ENCODE data around the gene CLUH. TPM values are rescaled to one million over a fixed set of nuclear protein-coding genes. Genes with fewer than 3 reads are reported as not detected.
"Not testable (repeated sequence)": the region's sequence is repeated elsewhere in the genome, so short reads cannot be mapped to it uniquely, and the experiment has no call there.

CLUH gene
- total RNA-seq, 1 experiment from 2014 or later = 17.3 TPM

GRCh38 chr17:2701996-2702741 lies 9.4 kb downstream of the CLUH start:
- no peak for DNase-seq (ENCODE audit: low read depth)

DNA sequence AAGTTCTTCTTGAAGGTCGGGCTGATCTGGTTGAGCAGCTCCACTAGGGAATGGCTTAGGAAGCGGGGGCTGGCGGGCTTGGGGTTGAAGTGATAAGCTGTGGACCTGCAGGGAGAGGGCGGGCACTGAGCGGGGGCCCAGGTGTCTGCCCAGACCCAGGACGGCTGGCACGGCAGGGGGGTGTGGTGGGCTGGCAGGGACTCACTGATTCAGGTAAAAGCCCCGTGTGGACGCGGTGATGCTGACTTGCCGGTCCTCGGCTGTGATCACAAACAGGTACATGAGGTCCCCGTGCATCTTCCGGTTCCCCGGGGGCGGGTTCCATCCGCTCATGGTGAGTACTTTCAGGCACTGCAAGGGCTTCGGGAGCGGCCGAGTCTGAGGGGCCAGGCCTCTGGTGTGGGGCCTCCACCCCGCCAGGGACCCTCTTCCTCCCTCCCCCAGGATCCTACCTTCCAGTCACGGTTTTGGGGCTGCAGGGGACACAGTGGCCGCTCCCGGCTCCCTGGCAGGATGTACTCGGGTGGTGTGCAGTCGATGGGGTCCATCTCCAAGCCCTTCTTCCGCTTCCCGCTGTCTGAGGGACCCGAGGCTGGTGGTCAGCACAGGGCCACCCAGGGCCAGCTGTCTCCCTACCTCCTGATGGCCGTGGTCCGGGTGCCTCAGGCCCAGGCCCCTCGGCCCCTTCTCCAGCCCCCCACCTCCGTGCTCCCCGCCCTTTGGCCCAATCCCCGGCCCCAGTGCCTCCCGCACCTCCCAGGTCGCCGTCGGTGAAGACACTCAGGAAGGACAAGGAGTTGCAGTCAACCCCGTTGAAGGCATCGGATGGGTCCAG lies 10.2 kb downstream of the CLUH start:
- DNase-seq (ENCODE audit: low read depth) = no peak

GRCh38 chr17:2700491-2701141 lies 10.9 kb downstream of the CLUH start:
- no peak for DNase-seq (ENCODE audit: low read depth)

DNA sequence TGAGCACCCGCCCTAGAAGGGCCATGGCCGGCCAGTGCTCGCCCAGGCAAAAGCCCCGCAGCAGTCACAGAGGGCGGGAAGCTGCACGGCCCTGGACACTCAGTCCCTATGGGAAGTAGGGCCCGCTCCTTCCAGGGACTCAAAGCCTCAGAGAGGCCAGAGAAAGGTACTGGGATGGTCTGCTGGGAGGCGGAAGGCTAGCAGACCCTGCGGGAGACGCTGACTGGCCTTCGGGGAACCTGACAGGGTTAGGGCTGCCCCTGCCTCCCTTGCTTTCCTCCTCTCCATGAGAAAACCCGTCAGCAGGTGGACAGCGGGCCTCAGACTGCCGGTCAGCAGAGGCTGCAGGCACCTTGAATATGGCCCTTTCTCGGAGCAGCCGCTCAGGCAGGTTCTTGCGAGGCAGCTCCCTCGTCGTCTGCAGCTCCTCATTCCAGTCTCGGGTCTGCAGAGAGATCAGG lies 11.5 kb downstream of the CLUH start:
- no peak for DNase-seq (ENCODE audit: low read depth)

GRCh38 chr17:2699216-2699805 lies 12.3 kb downstream of the CLUH start:
- DNase-seq (ENCODE audit: low read depth) = not testable (repeated sequence)

DNA sequence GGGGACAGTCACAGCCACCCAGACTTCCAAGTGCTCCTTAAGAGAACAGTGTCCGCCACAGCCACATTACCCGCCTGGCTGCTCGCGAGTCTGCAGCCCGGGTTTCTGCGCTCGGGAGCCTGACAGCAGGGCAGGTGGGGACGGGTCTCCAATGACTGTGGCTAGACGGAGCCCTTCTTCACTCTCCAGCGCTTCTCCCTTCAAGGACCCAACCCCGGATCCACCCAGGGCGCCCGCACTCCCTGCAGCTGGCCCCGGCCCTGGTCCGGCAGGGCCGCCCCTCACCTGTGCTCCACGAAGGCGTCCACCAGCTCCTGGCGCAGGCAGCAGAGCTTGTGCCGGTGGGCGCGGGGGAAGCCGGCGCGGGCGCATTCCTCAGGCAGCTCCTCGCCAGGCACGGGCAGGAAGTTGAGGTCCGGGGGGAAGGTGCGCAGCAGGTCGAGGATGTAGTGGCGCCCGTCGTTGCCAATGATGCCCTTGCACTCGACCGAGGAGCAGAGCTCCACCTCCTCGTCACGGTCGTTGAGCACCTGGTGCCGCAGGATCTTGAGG lies 13.9 kb downstream of the CLUH start:
- DNase-seq (ENCODE audit: low read depth) = no peak

DNA sequence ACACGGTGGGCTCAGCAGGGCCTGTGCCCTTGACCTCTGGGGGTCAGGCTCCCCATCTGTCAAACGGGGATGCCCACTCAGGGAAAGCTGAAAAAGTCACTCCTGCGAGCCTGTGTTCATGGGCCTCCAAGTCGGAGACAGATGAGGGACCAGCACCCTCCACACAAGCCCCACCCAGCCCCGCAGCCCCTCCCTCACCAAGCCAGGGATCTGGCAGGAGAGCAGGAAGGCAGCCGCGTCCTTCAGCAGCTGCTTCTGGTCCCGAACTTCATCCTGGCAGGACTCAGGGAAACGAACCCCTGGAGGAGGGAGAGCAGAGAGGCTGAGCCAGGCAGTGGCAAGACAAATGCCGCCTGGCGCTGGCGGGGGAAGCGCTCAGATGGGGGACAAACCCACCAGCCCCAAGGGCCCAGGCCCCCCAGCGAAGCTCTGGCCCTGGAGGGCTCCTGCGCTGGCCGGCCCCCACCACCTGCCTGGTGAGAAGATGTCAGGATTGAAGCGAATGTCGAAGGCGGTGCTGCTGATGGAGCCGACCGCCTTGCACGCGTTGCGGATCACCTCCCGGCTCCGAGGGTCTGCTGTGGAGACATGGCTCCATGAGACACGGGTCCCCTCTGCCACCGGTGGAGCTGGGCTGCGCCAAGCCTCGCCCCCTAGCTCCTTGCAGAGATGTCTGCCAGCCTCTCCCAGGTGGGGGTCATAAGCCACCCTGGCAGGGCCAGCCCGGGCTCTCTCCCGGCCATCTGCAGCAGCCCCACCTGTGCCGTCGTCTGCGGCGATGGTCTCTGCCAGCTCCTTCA lies 15.4 kb downstream of the CLUH start:
- no peak for DNase-seq (ENCODE audit: low read depth)

- no peak for DNase-seq (ENCODE audit: low read depth)
Observed at GRCh38 chr17:2695243-2695960, 16.2 kb downstream of the CLUH start.

- no peak for DNase-seq (ENCODE audit: low read depth)
Observed at GRCh38 chr17:2694381-2695242, 17.0 kb downstream of the CLUH start.

DNA sequence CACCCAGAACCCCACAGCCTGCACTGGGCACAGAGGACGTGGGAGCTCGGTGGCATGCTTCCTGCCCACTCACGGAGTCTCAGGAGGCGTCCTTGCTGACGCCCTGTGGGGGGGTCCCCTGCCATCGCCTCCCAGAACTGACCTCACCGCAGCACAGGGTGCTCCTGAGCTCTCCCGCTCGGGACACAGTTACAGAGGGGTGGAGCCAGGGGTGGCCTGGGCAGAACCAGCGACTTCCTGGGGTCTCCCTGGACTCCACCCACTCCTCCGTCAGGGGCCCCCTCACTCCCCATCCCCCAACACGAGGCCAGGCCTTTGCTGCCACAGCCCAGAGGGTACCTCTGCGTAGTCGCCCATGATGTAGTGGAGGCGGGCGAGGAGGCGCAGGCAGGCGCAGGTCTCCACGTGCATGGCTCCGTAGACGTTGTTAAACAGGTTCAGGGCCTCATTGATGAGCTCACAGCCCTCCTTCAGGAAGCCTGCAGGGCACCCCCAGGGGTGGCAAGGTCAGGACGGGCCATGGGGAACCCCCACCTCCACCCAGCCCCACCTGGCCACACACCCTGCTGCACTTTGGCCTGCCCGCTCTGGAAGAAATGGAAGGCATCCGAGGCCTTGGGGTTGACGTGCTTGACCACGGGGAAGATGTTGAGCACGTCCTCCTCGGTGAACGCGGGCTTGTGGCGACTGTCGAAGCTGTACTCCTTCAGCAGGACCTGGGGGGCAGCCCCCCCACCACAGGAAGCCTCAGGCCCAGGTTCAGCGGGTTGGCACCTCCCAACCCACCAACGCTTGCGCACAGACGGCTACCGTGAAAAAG lies 17.8 kb downstream of the CLUH start:
- DNase-seq (ENCODE audit: low read depth) = no peak

DNA sequence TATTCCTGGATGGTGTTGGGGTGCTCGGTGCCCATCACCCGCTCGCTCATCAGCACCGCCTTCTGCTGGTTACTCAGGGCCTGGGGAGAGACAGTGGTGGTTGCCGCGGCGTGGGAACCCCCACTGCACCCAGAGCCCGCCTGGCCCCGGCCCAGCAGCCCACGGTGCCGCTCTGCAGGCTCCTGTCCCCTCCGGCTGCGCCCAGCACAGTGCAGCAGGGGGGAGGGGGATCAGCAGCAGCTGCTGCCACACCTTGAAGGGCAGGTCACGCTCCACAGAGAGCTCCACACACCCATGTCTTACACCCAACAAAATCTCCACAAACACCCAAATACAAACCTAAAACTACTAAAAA lies 18.8 kb downstream of the CLUH start:
- DNase-seq (ENCODE audit: low read depth) = no peak

DNA sequence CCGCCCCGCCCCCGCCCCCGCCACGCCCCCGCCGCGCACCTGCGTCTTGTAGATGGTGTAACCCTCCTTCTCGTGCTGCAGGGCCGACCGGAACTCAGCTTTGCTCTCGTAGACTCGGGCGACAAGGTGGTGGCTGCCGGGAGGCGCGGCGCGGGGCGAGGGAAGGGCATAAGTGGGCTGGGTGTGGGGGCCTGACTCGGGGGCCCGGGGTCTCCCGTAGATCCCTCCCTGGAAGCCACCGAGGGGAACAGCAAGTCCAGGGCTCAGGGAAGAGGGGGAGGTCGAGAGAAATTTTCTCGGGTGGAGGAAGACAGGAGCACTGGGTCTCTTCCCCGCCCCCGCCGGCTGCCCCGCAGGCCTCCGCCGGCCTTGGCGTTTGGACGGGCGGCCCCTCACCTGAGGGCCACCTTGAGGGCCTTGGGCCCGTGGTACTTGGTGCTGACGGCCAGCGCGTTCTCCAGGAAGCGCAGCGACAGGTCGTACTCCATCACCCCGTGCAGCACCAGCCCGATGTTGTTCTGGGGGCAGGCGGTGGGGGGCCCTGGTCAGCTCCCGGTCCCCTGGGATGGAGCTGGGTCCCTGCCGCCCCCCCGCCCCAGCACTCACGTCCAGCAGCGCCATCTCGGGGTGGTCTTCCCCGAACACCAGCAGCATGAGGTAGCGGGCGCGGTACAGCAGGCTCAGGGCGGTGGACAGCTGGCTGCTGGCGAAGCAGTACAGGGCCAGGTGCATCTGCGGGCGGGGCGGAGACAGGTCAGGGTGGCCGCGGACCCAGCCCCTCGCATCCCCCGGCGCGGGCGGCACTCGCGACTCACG lies 19.4 kb downstream of the CLUH start:
- DNase-seq (ENCODE audit: low read depth) = no peak

DNA sequence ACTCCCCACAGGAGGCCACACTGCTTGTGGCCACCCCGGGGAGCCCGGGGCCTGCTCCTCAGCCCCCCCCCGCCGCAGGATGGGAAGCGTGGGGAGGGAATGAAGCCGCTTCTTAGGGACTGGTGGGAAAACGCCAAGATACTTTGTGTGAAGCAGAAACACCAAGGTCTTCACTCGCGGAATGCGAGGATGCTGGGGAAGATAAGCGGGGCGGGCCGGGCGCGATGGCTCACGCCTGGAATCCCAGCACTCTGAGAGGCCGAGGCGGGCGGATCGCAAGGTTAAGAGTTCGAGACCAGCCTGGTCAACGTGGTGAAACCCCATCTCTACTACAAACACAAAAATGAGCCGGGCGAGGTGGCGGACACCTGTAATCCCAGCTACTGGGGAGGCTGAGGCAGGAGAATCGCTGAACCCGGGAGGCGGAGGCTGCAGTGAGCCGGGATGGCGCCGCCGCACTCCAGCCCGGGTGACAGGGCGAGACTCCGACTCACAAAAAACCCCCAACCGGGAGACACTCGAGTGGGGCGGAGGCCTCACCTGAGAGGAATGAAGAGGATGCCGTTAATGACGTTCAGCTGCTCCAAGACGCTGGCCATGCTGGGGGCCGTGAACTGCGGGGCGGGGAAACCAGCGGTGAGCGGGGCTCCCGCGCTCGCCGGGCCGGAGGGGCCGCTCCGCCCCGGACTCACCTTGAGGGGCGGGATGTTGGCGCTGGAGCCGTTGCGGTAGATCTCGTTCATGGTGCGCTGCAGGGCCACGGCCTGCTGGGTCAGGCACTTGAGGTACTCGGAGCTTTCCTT lies 20.3 kb downstream of the CLUH start:
- DNase-seq (ENCODE audit: low read depth) = no peak

DNA sequence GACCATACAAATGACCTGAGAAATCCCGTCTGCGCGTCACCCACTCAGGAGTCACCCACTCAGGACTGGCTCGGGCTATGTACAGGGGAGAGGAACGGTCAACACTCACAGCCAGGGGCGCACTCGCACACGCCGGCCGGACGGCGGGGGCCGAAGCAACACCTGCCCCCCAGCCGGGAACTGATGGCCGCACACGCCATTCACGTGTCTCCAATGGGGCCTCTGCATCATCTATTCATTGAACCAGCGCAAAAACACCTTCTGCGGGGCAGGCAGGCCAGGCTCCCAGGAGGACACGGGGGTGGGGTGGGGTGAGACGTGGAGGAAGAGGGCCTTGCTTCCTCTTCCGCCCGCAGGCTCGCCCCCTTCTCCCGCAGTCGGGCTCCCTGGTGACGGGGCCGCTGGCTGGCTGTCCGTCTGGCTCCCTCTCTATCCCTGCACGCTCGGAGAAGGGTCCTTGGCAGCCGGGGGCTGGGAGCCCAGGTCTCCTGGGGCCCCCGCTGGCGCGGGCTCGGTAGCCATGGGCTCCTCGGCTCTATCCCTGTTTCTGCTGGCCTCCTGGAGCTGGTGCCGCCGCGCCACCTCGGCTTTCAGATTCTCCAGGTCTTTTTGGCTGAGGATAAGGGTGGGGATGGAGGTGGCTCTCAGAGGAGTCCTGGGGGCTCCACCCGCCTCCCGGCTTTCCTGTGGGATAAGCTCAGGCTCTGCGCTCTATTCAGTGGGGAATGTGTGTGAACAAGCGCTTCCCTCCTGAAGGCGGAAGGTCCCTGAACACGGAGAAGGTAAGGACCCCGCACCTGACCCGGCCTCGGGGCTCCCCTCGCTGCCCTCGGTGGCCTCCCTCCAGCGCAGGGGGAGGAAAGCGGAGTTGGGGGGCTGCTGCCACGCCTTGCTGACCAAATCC lies 21.1 kb downstream of the CLUH start:
- DNase-seq (ENCODE audit: low read depth) = no peak

DNA sequence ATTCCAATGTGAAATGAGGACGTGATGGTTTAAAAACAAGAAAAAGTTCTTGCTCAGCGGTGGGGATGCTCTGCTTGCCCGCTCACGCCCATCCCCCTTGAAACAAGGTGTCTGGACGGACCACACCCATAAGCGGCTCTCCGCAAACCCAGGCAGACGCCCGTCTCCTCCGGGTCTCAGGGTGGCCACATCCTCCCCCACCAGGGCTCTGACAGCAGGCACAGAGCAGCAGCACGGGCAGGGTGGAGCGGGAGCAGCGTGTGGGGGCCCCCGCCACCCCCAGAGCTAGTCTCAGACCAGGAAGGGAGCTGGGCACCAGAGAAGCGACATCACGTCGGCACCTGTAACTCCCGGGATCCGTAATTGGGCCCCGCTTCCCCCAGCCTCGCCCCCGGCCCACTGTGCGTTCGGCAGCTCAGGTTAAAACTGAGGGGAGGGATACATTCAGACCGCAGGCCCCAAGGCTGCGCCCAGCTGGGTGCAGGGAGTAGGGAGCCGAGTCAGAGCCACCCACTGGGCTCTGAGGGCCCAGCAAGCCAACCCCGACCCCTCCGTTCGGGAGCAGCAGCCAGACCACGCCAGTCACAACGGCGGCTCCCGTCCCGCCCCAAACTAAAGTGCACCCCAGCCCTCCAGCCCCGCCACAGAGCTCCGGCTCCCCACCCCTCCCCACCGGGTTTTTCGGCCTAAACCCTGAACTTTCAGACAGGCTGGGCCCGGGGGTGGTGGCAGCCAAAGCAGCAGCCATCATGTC lies 22.0 kb downstream of the CLUH start:
- no peak for DNase-seq (ENCODE audit: low read depth)

Measured in RPMI7951 (cell line).